ENCODE results near the gene RNF4.
"Not testable (repeated sequence)": the region's sequence is repeated elsewhere in the genome, so short reads cannot be mapped to it uniquely, and the experiment has no call there.

The RNF4 gene

GRCh38 chr4:2486981-2487380 is 18.1 kb downstream of the RNF4 start:
- no peak for DNase-seq (ENCODE audit: low read depth in 2 of 2)

GRCh38 chr4:2487632-2488031 is 18.7 kb downstream of the RNF4 start:
- DNase-seq (ENCODE audit: low read depth in 2 of 2): no peak

DNA sequence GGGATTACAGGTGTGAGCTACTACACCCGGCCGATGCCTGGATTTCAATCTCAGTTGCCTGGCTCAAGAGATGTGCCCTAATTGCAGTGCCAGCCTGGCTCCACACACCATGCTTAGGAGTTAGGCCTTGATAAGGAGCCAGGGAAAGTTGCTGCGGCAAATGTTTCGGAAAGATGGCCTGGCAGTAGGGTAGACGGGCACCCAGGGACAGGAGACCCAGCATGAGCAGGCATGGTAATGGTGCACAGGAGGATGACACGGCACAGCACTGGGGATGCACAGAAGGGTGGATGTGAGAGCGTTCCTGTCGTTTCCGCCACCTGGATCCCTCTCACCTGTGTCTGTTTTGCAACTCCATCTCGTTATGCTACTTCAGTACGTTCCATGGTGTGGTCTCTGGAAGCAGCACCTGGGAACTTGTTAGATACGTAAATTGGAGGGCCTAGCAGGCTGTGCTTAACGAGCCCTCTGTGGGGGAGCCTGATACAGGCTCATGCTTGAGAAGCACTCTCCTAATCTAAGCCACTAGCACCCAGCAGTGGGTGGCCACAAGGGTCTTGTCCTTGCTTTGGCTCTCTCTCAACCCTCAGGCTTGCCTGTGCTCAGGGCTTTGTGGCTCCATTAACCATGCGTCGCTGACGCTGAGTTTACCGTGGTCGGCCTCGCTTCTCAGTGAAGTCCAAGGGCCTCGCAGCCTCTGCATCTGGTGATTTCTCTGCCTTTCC is 20.3 kb downstream of the RNF4 start:
- no peak for DNase-seq (ENCODE audit: low read depth in 2 of 2)

GRCh38 chr4:2489841-2490552 is 21.1 kb downstream of the RNF4 start:
- no peak for DNase-seq (ENCODE audit: low read depth in 2 of 2)

DNA sequence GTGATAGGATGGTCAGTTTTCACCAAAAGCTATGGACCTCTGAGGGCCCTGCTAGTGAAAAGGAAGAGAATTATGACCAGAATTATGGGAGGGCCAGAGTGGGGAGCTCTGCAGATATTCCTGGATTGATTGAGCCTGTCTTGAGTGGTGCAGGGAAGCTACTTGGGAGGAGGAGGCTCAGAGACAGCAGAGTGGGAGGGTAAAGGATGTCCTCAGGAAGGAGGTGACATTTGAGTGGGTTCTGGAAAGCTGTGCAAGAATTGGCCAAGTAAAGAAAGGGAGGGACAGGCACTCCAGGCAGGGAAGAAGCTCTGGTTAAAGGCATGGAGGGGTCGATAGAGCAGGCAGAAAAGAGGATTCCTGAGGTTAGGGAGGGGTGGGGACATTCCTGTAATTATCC is 24.1 kb downstream of the RNF4 start:
- no peak for DNase-seq (ENCODE audit: low read depth in 2 of 2)

DNA sequence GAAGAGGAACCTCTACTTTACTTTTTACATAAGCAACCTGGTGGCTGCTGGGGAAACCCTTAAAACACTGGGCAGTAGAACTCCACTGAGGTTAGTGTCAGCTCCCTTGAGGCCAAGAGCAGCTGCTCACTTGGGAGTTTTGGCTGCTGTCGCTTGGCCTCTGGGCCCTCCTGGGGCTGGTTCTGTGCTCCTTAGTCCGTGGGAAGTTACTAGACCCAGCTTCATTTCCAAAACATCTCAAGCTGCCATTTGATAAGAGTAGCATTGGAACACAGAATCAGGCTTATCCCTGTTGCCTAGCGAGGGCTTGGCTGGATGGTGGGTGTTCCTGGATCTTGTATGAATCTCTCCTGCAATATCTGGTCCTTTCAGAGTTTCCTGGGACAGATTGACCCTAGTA is 26.1 kb downstream of the RNF4 start:
- no peak for DNase-seq (ENCODE audit: low read depth in 2 of 2)

DNA sequence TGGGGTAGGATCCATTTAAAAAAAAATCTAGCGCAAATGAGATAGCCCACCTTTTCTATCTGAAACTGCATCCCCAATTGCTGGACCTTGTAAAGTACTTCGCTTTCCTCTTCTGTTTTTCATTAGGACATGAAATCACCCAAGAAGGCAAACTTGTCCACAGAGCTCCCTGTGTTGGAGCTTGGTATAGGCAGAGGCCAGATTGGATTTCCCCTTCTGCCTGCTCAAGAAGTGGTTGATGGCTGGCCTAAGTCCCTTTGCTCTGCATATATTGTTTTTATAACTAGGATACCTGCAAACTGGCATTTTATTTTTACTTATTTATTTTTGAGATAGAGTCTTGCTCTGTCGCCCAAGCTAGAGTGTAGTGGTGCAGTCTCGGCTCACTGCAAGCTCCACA is 28.4 kb downstream of the RNF4 start:
- no peak for DNase-seq (ENCODE audit: low read depth in 2 of 2)

DNA sequence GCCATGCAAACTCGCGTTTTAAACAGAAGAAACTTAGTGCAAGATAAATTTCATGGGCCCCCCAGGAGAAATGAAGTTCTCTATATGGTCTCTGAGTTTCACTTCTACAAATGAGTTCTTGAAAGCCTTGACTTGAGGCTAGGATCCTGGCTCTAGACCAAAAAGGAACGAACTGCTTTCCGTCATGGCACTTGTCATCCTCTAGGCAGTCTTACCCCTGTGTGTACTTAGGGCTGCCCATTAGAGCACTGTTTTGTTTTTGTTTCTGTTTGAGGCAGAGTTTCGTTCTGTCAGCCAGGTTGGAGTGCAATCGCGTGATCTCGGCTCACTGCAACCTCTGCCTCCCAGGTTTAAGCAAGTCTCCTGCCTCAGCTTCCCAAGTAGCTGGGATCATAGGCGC is 29.0 kb downstream of the RNF4 start:
- DNase-seq (ENCODE audit: low read depth in 2 of 2): no peak

- no peak for DNase-seq (ENCODE audit: low read depth in 2 of 2)
Observed at GRCh38 chr4:2500547-2500946, 31.6 kb downstream of the RNF4 start.

DNA sequence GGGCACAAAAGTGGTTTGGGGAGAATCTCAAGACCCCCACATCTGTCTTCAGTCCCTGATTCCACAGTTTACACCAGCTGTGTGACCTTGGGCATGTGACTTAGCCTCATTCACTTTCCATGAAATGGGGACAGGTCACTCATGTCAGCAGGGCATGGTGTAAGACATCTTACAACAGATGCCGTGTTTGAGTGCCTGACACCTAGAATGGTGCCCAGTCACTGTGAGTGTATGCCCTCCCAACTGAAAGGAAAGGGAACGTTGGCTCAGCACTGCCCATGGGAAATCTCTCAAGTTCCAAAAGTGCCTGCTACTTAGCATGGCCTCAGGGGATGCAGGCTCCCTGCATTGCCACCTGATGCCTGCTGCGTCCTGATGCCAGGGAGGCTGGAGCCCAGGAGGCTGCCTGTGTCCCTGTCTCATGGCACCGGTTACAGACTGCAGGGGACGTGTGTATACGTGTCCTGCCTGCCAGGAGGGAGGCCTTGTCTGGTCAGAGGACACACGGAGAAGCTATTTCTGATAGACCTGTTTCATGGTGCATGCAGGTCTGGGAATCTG is 32.2 kb downstream of the RNF4 start:
- no peak for DNase-seq (ENCODE audit: low read depth in 2 of 2)

GRCh38 chr4:2503809-2504208 is 34.9 kb downstream of the RNF4 start:
- DNase-seq (ENCODE audit: low read depth in 2 of 2): no peak

DNA sequence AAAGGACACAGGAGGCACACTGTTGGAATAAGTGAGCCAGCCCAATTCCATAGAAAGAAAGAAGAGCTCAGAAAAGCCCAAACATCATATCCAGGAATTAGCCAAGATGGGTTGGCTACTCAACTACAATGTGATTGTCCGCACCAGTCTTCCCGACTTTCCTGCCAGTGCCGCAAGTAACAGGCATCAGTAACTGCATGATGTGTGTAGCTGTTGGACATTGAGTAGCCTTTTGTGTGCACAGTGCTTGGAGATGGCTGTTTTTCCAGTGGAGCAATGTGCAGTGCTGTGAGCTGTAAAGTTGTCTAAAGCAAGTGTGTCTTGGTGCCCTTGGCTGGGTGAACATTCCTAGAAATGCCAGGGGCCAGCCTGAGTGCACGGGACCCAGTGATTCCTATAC is 38.4 kb downstream of the RNF4 start:
- DNase-seq (ENCODE audit: low read depth in 2 of 2): no peak

DNA sequence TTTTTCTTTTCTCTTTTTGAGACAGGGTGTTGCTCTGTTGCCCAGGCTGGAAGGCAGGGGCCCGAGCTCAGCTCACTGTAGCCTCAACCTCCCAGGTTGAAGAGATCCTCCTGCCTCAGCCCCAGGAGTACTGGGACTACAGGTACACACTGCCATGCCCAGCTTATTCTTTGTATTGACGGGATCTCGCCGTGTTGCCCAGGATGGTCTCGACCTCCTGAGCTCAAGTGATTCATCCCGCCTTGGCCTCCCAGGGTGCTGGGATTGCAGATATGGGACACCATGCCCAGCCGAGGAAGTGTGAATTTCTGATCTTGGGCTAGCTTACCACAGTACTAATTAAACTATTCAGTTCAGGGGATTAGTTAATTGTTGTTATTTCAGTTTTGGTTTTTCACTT is 38.9 kb downstream of the RNF4 start:
- DNase-seq (ENCODE audit: low read depth in 2 of 2): no peak

DNA sequence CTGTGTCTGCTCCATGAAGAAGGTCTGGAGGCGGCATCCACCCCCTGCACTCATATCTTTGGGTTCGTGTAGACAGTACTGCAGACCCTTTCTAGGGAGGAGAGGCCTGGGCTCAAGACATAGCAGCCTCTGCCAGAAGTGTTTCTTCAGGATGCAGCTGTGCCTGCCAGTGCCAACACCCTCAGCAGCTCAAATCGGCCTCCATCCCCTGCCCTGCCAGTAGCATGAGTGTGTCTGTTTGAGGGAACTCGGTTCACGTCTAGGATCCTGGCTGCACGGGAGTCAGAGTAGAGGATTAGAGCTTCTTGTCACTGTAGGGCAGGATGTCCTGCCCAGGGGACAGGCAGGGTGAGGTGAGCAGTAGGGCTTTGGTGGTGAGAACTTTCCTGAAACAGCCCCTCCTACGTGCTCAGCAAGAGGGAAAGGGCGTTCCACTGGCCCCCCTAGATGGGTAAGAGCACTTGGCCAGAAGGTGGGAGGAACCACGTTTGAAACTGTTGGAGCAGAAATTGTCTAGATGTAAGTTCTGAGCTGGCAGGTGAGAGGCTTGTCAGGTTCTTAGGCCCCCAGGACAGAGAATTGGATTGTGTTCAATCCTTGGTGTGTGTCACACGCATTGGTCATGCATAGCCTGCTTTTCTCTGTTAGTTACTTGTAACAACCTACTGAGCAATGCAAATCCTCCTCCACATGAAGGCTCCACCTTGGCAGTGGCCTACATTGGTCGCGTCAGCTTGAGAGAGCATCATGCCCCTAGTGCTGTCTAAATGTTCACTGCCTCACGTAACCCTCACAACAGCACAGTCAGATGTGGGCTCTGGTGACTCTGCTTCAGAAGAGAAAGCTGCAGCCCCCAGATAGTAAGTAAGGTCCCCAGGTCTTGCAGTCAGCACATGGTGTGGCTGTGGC is 41.7 kb downstream of the RNF4 start:
- no peak for DNase-seq (ENCODE audit: low read depth in 2 of 2)

DNA sequence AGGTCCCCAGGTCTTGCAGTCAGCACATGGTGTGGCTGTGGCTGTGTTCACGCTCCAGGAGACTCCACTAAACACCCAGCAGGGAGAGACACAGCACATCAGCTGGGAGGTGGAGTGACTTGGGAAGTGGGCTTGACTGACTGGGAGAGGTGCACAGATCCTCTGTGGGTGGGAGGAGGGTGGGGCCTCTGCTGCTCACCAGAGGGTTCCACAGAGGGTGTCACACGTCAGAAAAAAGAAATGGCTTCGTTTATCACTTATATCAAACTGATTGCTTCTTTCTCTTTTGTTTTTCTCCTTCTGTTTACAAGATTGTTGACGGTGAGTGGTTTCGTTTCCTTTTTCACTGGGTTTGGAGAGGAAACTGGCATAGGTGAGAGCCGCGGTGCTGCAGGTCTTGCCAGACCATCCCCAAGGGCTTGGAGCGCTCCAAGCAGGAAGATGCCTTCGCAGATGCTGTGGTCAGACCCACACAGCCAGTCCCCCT is 42.8 kb downstream of the RNF4 start:
- DNase-seq (ENCODE audit: low read depth in 2 of 2): no peak

DNA sequence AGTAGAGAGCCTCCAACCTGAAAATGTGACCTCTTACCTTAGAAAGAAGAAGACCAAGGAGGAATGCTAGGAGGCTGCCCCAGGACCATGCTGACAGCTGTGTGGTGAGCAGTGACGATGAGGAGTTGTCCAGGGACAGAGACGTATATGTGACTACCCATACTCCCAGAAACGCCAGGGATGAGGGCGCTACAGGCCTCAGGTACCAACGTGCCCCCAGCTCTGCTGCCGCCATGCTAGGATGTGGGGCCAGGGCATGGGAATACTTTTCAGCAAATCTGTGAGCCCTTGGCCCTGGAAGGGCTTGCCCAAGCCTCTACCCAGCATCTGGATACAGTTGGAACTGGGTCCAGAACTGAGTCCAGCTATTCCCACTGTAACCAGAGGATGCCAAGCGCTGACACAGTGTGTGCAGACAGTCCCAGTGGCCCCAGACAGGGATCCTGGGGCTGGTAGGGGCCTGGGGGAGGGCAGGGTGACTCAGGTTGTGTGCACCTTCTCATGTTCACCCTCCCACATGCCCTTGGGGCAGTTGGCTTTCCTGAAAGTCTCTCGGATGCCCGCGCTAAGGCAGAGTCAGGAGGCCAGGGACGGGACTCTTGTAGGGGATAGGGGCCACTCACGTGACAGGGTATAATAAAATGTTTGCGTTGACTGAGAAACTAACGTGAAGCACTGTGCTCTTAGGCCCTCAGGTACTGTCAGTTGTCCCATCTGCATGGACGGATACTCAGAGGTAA is 43.7 kb downstream of the RNF4 start:
- DNase-seq (ENCODE audit: low read depth in 2 of 2): no peak

DNA sequence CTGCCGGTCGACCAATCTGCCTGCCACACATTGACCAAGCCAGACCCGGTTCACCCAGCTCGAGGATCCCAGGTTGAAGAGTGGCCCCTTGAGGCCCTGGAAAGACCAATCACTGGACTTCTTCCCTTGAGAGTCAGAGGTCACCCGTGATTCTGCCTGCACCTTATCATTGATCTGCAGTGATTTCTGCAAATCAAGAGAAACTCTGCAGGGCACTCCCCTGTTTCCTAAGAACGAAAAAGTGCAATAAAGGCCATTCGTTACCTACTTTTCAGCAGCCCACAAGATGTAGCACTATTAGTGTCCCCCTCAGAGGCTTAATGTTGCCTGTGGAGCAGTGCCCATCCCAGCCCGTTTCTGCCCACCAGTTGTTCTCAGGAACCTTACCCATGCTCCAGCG is 45.3 kb downstream of the RNF4 start:
- not testable (repeated sequence) for DNase-seq (ENCODE audit: low read depth in 2 of 2)

- not testable (repeated sequence) for DNase-seq (ENCODE audit: low read depth in 2 of 2)
Observed at GRCh38 chr4:2514944-2515343, 46.0 kb downstream of the RNF4 start.

DNA sequence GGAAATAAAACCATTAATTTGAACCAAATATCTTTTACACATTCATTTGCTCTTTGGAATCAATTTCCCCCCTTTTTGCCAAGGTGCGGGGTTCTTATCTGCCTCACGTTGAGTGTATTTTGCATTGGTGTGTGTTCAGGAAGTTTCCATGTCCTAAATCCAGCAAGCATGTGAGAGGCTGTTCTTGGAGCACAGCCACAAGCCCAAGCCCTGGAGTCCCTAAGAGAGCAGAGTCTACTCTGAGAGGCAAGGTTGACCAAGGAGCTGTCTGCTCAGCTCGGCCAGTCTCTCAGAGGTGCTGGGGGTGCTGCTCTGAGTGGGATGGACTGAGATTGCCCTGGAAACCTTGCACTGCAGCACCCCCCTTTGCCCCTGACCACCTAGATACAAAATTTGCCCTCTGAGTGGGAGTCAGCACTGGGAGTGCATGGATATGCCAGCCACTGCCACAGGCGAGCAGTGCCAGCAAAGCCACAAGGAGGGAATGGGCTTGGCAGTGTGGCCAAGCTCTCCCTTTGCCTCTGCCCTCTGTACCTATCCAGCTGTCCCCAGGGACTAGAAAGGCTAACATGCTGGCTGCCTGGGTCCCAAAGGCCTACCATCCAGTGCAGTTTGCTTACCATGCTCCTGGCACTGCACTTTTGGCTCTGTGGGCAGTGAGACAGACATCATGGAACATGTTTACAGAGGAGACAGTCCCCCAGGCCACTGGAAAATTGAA is 47.1 kb downstream of the RNF4 start:
- no peak for DNase-seq (ENCODE audit: low read depth in 2 of 2)

DNA sequence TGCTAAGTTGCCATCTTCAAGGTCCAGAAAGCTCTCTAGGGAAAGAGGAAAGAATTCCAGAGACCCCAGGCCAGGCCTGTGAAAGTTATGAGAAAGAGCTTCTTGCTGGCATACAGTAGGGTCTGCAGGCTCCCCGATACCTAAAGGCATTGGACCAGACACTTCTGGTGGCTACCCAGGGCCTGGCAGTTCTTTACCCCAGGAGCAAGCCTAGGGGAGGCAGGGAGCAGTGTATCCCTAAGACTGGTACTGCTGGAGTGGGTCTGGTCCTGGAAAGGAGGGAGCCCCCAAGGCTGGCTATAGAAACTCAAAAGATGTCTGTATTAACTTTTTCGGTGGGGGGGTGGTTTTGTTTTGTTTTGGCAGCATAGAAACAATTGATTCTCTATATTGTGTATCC is 47.7 kb downstream of the RNF4 start:
- no peak for DNase-seq (ENCODE audit: low read depth in 2 of 2)

DNA sequence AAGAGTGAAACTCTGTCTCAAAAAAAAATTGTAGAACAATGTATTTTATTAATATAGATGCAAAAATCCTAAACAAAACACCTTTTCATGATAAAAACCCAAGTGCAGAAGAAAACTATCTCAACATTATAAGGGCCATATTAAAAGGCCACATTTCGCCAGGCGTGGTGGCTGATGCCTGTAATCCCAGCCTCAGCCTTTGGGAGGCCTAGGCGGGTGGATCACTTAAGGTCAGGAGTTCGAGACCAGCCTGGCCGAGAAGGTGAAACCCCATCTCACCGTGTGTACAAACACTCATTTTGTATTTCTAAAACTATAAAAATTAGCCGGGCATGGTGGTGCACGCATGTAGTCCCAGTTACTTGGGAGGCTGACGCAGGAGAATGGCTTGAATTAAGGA is 57.7 kb downstream of the RNF4 start:
- DNase-seq (ENCODE audit: low read depth in 2 of 2): no peak
